ENCODE results near the gene SNX20. TPM values are rescaled to one million over a fixed set of nuclear protein-coding genes. Genes with fewer than 3 reads are reported as not detected.

The SNX20 gene
- total and polyA plus RNA-seq, 2 of the 13 experiments (the other 11 are each of a cell fraction or from before 2014, with no cell fraction given): not detected

- Histone ChIP-seq H2AFZ (ENCODE audit: low read length) (no peak overlapping the region), H3K9ac (ENCODE audit: insufficient read depth, low read depth, low read length) (no peak overlapping the region), H3K4me3 (replicated peaks in 1 of 3; ENCODE audit: insufficient read depth in 1 of 3, low read depth in 2 of 3, low read length in 3 of 3) (no peak overlapping the region), H3K4me1 (ENCODE audit: insufficient read depth, low read length) (peaks cover 15% of the 10 kb centered on the region), H3K27ac (ENCODE audit: extremely low read length, insufficient read depth, low read length) (no peak overlapping the region), H3K79me2 (ENCODE audit: insufficient read depth, low read length) (no peaks in the 10 kb centered on the region), H3K4me2 (ENCODE audit: low read depth, low read length) (no peak overlapping the region), H3K36me3 (replicated peaks in 1 of 2; ENCODE audit: control insufficient read depth in 1 of 2, insufficient read depth in 2 of 2, low read length in 2 of 2) (no peaks in the 10 kb centered on the region), H4K20me1 (ENCODE audit: insufficient read depth, low read length) (no peaks in the 10 kb centered on the region), H3K27me3 (ENCODE audit: control insufficient read depth in 1 of 2, insufficient read depth in 2 of 2, low read length in 2 of 2) (peaks cover 0 to 1% of the 10 kb centered on the region in 2 experiments; a peak in 1 of 5 replicates), H3K9me3 (ENCODE audit: low read length) (no peaks in the 10 kb centered on the region)
- in situ Hi-C loops (cut with HindIII; ENCODE audit: extremely low pct_ligation_motif_present, low pct_unique_long_range_greater_than_20kb): no loop called here
- no peak for FAIRE-seq
- DNase-seq (ENCODE audit: low spot score): no peak
- peak; percentile 53 for ATAC-seq
- BruUV-seq (replicated peaks): no TSS peak
- CTCF ChIA-PET (ENCODE audit: low intra/inter-chr PET ratio, low total read pairs): no interaction called here
- intact Hi-C loops (cut with micrococcal nuclease; ENCODE audit: unreplicated experiment): no loop called here
- POLR2A ChIA-PET: interaction anchor here (0.8 to 1.5 kb wide), 2 partner anchors 12 kb away, joined by 4 read pairs; no protein-coding TSS in a partner anchor
- 49% methylated on average over 11 of the region's 11 CpGs for WGBS (ENCODE audit: low lambda C conversion rate)
- TF ChIP-seq KDM5A (IDR thresholded peaks at IDR 0.05; ENCODE audit: borderline replicate concordance, low read length): no peak
- TF ChIP-seq ZSCAN25 (CRISPR knock-in tag; IDR thresholded peaks at IDR 0.05): peak; percentile 99
- no peak for TF ChIP-seq CEBPB (IDR thresholded peaks at IDR 0.05; ENCODE audit: borderline replicate concordance, low read depth, low read length)
- TF ChIP-seq ZNF629 (CRISPR knock-in tag; conservative IDR thresholded peaks at IDR 0.05): peak; percentile 89
- TF ChIP-seq RELA (CRISPR knock-in tag; IDR thresholded peaks at IDR 0.05): no peak
- TF ChIP-seq SALL1 (CRISPR knock-in tag; IDR thresholded peaks at IDR 0.05): peak; percentile 13; the same call in 1 of the 2 replicates
- no peak for TF ChIP-seq ZNF383 (CRISPR knock-in tag; IDR thresholded peaks at IDR 0.05; ENCODE audit: borderline replicate concordance)
- peak; percentile 85 for TF ChIP-seq ONECUT2 (CRISPR knock-in tag; IDR thresholded peaks at IDR 0.05)
- TF ChIP-seq BHLHE40 (IDR thresholded peaks at IDR 0.05; ENCODE audit: low read length): 0 out of 2 replicates have a peak, but pooled peaks have one; percentile 8
- TF ChIP-seq ZNF367 (CRISPR knock-in tag; IDR thresholded peaks at IDR 0.05; ENCODE audit: borderline replicate concordance): no peak
- peak; percentile 30; the same call in 1 of the 2 replicates for TF ChIP-seq KDM2A (CRISPR knock-in tag; IDR thresholded peaks at IDR 0.05; ENCODE audit: borderline replicate concordance, low read depth)
- no peak for TF ChIP-seq ZMAT5 (CRISPR knock-in tag; IDR thresholded peaks at IDR 0.05; ENCODE audit: borderline replicate concordance, low read depth)
- TF ChIP-seq, protein P1, sequence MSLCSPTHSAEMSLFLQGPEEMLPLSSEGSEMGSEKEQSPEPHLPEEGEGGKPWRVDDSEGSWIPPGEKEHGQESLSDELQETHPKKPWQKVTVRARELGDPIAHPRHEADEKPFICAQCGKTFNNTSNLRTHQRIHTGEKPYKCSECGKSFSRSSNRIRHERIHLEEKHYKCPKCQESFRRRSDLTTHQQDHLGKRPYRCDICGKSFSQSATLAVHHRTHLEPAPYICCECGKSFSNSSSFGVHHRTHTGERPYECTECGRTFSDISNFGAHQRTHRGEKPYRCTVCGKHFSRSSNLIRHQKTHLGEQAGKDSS (CRISPR knock-in tag; IDR thresholded peaks at IDR 0.05; ENCODE audit: borderline replicate concordance, low read depth): 0 out of 2 replicates have a peak, but pooled peaks have one; percentile 20
- TF ChIP-seq MEIS1 (CRISPR knock-in tag; IDR thresholded peaks at IDR 0.05; ENCODE audit: borderline replicate concordance): 0 out of 2 replicates have a peak, but pooled peaks have one; percentile 47
- no peak for TF ChIP-seq MED1 (CRISPR knock-in tag; IDR thresholded peaks at IDR 0.05)
- TF ChIP-seq, protein P2, sequence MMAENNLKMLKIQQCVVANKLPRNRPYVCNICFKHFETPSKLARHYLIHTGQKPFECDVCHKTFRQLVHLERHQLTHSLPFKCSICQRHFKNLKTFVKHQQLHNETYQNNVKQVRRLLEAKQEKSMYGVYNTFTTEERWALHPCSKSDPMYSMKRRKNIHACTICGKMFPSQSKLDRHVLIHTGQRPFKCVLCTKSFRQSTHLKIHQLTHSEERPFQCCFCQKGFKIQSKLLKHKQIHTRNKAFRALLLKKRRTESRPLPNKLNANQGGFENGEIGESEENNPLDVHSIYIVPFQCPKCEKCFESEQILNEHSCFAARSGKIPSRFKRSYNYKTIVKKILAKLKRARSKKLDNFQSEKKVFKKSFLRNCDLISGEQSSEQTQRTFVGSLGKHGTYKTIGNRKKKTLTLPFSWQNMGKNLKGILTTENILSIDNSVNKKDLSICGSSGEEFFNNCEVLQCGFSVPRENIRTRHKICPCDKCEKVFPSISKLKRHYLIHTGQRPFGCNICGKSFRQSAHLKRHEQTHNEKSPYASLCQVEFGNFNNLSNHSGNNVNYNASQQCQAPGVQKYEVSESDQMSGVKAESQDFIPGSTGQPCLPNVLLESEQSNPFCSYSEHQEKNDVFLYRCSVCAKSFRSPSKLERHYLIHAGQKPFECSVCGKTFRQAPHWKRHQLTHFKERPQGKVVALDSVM (CRISPR knock-in tag; IDR thresholded peaks at IDR 0.05): peak; percentile 76
- peak; percentile 62 for TF ChIP-seq CTCF (CRISPR knock-in tag; IDR thresholded peaks at IDR 0.05)
- no peak for TF ChIP-seq HMG20A (CRISPR knock-in tag; IDR thresholded peaks at IDR 0.05; ENCODE audit: borderline replicate concordance)
- peak; percentile 24 for TF ChIP-seq TEAD3 (CRISPR knock-in tag; optimal IDR thresholded peaks at IDR 0.05; ENCODE audit: borderline replicate concordance)
Observed at GRCh38 chr16:50653633-50654519, 27.2 kb downstream of the SNX20 start.

Measured in HepG2 (cell line).